HG03457 (cell line): ENCODE results near the gene ELL.
"Not testable (repeated sequence)": the region's sequence is repeated elsewhere in the genome, so short reads cannot be mapped to it uniquely, and the experiment has no call there.

Experiments used
- ATAC-seq: cut with Tn5 transposase; IDR thresholded peaks from one replicate; pipeline ENCODE4 v1.9.1; 2021; ENCODE audit warnings: moderate number of reproducible peaks; ENCODE audit not compliant: unreplicated experiment

The ELL gene

GRCh38 chr19:18532168-18532890 is 10.5 kb upstream of the ELL start:
- ATAC-seq, result no peak

- ATAC-seq, result no peak
Observed at GRCh38 chr19:18531485-18531884, 9.6 kb upstream of the ELL start.

GRCh38 chr19:18529782-18530181 is 7.9 kb upstream of the ELL start:
- no peak for ATAC-seq

- no peak for ATAC-seq
Observed at GRCh38 chr19:18526316-18526715, 4.4 kb upstream of the ELL start.

GRCh38 chr19:18523841-18524240 is 2.0 kb upstream of the ELL start:
- no peak for ATAC-seq

- not testable (repeated sequence) for ATAC-seq
Observed at GRCh38 chr19:18522862-18523440, 1.1 kb upstream of the ELL start.

GRCh38 chr19:18522124-18522861 is 423 bp upstream of the ELL start:
- peak; percentile 77 for ATAC-seq

GRCh38 chr19:18520848-18521691 is 800 bp downstream of the ELL start:
- ATAC-seq, result no peak

GRCh38 chr19:18519962-18520847 is 1.7 kb downstream of the ELL start:
- no peak for ATAC-seq

GRCh38 chr19:18518639-18519038 is 3.2 kb downstream of the ELL start:
- ATAC-seq, result no peak

- ATAC-seq, result no peak
Observed at GRCh38 chr19:18517606-18518005, 4.3 kb downstream of the ELL start.

GRCh38 chr19:18515959-18516358 is 5.9 kb downstream of the ELL start:
- ATAC-seq, result no peak

- ATAC-seq, result no peak
Observed at GRCh38 chr19:18514800-18515682, 6.8 kb downstream of the ELL start.

GRCh38 chr19:18513868-18514267 is 8.0 kb downstream of the ELL start:
- ATAC-seq, result no peak

GRCh38 chr19:18510216-18510615 is 11.7 kb downstream of the ELL start:
- no peak for ATAC-seq

- ATAC-seq, result no peak
Observed at GRCh38 chr19:18508585-18508984, 13.3 kb downstream of the ELL start.

- ATAC-seq, result no peak
Observed at GRCh38 chr19:18507727-18508440, 14.0 kb downstream of the ELL start.

- ATAC-seq, result no peak
Observed at GRCh38 chr19:18507021-18507726, 14.7 kb downstream of the ELL start.
